Brain microvascular endothelial cell (primary cell): ENCODE results near the gene ZSCAN16.
A peak's percentile ranks its signal among the peaks of the same experiment; 100 is the strongest.

Source experiments
- DNase-seq: peaks from one replicate; pipeline ENCODE4 v3.0.0-alpha.2; 2020
- H3K27ac ChIP-seq: fragments of 250-450 bp; sonication (Bioruptor Pico); 2 replicates; pipeline ENCODE4 v1.5.1; 2020; ENCODE audit warnings: mild to moderate bottlenecking, moderate library complexity
- H3K27me3 ChIP-seq: fragments of 250-450 bp; sonication (Bioruptor Pico); replicated peaks from 2 replicates; pipeline ENCODE4 v1.5.1; 2020; ENCODE audit warnings: mild to moderate bottlenecking
- H3K36me3 ChIP-seq: fragments of 250-450 bp; sonication (Bioruptor Pico); replicated peaks from 2 replicates; pipeline ENCODE4 v1.5.1; 2020; ENCODE audit warnings: mild to moderate bottlenecking
- H3K4me3 ChIP-seq: 2 replicates; pipeline ENCODE4 v1.5.1; 2011; ENCODE audit warnings: low read depth, mild to moderate bottlenecking, control low read depth, low read length, moderate library complexity
- in situ Hi-C: cut with HindIII; loops from 2 replicates; pipeline ENCODE4 v1.10.0; 2017; ENCODE audit warnings: low sequenced_read_pairs, low pct_ligation_motif_present
- TF ChIP-seq, protein P1 (sequence below): IDR thresholded peaks from 2 replicates; pipeline ENCODE4 v1.5.1; 2011; ENCODE audit warnings: low read depth, mild to moderate bottlenecking, moderate library complexity, low read length, control low read depth, inconsistent platforms; ENCODE audit errors: missing control alignments

ZSCAN16 gene

DNA sequence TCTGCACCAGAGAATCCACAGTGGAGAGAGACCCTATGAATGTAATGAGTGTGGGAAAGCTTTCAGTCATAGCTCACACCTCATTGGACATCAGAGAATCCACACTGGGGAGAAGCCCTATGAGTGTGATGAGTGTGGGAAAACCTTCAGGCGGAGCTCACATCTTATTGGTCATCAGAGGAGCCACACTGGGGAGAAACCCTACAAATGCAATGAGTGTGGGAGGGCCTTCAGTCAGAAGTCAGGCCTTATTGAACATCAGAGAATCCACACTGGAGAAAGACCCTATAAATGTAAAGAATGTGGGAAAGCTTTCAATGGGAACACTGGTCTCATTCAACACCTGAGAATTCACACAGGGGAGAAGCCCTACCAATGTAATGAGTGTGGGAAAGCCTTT lies 29.1 kb downstream of the ZSCAN16 start:
- in situ Hi-C loops: no loop called here
- TF ChIP-seq, protein P1, sequence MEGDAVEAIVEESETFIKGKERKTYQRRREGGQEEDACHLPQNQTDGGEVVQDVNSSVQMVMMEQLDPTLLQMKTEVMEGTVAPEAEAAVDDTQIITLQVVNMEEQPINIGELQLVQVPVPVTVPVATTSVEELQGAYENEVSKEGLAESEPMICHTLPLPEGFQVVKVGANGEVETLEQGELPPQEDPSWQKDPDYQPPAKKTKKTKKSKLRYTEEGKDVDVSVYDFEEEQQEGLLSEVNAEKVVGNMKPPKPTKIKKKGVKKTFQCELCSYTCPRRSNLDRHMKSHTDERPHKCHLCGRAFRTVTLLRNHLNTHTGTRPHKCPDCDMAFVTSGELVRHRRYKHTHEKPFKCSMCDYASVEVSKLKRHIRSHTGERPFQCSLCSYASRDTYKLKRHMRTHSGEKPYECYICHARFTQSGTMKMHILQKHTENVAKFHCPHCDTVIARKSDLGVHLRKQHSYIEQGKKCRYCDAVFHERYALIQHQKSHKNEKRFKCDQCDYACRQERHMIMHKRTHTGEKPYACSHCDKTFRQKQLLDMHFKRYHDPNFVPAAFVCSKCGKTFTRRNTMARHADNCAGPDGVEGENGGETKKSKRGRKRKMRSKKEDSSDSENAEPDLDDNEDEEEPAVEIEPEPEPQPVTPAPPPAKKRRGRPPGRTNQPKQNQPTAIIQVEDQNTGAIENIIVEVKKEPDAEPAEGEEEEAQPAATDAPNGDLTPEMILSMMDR: no peak
- no peak for DNase-seq
- no peak overlapping the region for H3K27ac ChIP-seq
- no peak overlapping the region for H3K4me3 ChIP-seq
- H3K27me3 ChIP-seq: no peaks in the 10 kb centered on the region
- H3K36me3 ChIP-seq: peaks cover 76% of the 10 kb centered on the region

DNA sequence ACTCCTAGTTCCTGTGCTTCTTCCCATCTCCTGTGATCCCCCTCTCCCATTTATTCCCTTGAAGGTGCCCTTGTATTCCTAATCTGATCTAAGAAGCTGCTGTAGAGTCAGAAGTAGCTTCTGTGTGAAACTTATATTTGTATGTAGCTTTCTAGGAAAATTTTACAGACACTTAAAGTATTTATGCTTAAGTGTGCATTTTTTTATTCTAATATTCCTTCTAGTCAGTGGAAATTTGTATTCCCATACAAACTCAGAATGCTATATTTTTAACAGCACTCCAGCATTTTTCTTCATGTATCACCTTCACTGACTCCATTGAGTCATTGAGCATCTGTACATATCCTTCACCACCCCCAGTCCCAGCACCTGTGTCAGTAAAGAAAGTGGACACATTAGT lies 29.9 kb downstream of the ZSCAN16 start:
- in situ Hi-C loops: no loop called here
- Histone ChIP-seq H3K27me3 (no peaks in the 10 kb centered on the region), H3K36me3 (peaks cover 68% of the 10 kb centered on the region), H3K27ac (no peak overlapping the region), H3K4me3 (no peak overlapping the region)
- TF ChIP-seq, protein P1: no peak
- no peak for DNase-seq

DNA sequence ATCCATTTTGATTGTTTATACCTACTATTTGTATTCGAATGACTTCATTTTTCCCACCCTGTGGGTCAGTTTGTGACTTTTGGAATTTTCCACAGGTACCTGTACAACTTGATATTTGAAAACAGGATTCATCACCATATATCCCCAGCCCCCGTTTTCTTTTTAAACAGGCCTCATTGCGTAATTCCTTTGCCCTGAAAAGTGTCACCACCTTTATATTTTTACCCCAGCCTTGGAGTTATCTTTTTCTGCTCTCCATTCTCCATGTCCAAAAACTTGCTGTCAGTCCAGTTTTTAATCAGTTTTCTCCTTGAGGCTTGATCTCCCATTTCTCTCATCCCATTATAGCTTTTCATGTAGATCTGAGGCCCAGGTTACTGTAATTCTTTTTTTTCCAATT lies 33.9 kb downstream of the ZSCAN16 start:
- no peak for DNase-seq

DNA sequence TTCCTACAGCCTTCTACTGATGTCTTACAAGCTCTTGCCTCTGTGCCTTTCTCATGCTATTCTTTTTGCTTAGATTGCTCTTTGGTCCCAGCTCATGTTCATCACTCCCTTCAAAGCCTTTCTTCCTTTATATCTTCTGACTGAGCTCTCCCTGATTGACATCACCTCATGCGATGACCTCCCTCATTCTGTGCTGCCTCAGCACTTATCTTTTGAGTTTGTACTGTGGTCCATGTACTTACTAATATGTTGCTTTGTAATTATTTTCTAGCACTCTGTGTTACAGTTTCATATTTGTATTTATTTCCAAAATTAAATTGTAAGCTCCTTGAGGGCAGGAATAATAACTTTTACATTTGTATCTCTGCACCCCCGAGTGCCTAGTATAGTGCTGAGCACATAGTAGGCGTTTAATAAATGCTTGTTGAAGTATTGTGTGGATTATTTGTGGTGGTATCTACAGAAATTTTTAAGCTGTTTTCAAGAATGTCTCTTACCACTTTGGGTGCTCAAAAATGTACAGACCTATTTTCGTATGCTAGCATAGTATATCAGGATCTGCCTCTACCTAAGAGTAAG lies 34.7 kb downstream of the ZSCAN16 start:
- TF ChIP-seq, protein P1: no peak
- Histone ChIP-seq H3K27ac (no peak overlapping the region), H3K27me3 (no peaks in the 10 kb centered on the region), H3K4me3 (no peak overlapping the region), H3K36me3 (peaks cover 26% of the 10 kb centered on the region)
- no peak for DNase-seq
- in situ Hi-C loops: no loop called here

More for the DNA sequence above, 33.9 kb downstream of the ZSCAN16 start:
- in situ Hi-C loops: no loop called here
- Histone ChIP-seq H3K4me3 (no peak overlapping the region), H3K27me3 (no peaks in the 10 kb centered on the region), H3K36me3 (peaks cover 34% of the 10 kb centered on the region), H3K27ac (no peak overlapping the region)
- TF ChIP-seq, protein P1: no peak

DNA sequence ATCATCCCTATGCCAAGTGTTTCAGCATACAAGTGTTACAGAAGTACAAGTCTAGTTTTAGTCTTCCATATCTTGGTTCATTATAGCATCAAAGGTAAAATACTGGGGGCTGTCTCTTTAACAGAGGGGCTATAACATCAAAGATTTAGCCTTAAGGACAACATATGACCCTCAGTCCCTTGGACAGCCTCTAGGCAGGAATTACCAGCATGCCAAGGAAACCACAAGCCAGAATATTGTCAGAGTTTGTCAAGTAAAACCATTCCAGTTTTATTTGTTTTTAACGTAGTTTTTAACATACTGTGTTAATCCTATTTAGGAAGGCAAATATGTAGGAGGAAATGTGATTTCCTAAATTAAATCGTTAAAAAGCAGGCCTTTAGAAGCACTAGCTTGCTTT lies 35.8 kb downstream of the ZSCAN16 start:
- H3K4me3 ChIP-seq: no peak overlapping the region
- no peak for DNase-seq
- no peak overlapping the region for H3K27ac ChIP-seq
- in situ Hi-C loops: no loop called here
- TF ChIP-seq, protein P1: no peak
- H3K36me3 ChIP-seq: peaks cover 16% of the 10 kb centered on the region
- no peaks in the 10 kb centered on the region for H3K27me3 ChIP-seq

DNA sequence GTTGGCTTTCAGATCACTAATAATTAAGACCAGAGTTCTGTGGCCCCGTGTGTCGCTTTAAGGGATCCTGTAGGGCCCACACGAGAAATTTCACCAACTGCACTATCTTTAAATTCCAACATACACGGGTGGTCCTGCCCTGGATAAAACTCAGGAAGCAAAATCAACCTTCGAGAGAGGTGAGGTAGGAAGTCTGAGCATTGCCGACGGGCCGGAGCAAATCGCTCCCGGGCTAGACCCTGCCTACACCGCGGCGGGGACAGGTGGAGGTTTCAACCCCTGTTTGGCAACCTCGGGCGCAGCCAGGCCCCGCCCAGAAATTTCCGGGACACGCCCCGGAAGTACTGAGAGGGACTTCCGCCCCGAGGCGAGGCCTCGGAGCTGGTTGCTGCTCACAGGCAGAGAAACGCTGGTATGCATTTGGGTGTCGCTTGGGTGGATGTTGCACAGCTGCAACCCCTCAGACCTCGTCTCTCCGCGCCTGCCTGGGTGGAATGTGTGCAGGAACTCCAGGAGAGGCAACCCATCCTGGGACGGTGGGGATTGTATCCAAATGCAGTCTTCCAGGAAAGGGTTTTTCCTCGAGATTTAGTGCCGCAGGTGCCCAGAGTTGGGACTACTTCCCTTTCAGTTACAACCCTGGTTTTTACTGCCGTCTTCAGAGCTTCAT lies 37.1 kb downstream of the ZSCAN16 start:
- Histone ChIP-seq H3K27ac (no peak overlapping the region), H3K4me3 (peak overlapping the region; percentile 63), H3K27me3 (no peaks in the 10 kb centered on the region), H3K36me3 (peaks cover 4% of the 10 kb centered on the region)
- TF ChIP-seq, protein P1: no peak
- in situ Hi-C loops: no loop called here
- DNase-seq: peak; percentile 40
